HL-60 (cell line): Measurements from ENCODE around the gene FOXD2.

ENCODE experiments used
- GABPA ChIP-seq: IDR thresholded peaks from 2 replicates; pipeline ENCODE4 v1.6.1; 2012; ENCODE audit warnings: low read depth
- POLR2AphosphoS5 ChIP-seq: IDR thresholded peaks from 2 replicates; pipeline ENCODE4 v1.6.1; 2012; ENCODE audit warnings: low read depth
- SPI1 ChIP-seq: IDR thresholded peaks from 2 replicates; pipeline ENCODE4 v1.6.1; 2012; ENCODE audit warnings: low read depth, mild to moderate bottlenecking, borderline replicate concordance
- TF ChIP-seq, protein P1 (sequence below): IDR thresholded peaks from one replicate; pipeline ENCODE4 v1.5.1; 2011; ENCODE audit warnings: low read length, control low read depth, inconsistent platforms; ENCODE audit not compliant: insufficient read depth
- TF ChIP-seq, protein P2 (sequence below): IDR thresholded peaks from 2 replicates; pipeline ENCODE4 v1.6.1; 2012; ENCODE audit warnings: low read depth; ENCODE audit not compliant: insufficient replicate concordance

DNA sequence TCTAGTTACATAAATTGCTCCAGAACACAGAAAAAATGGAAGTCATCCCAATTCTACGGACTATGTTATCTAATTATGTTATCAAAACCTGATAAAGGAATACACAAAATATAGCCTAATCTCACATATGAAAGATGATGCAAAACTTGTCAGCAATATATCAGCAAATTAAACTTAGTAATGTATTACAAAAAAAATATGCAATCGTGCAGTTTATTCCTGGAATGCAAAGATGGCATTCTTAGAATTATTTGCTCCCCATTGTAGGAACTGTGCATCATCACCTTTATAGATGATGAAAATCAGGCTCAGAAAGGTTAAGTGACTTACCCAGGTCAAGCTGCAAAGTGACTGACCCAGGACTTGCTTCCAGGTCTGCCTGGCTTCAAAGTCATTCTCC is 14.0 kb upstream of the FOXD2 start:
- TF ChIP-seq, protein P1, sequence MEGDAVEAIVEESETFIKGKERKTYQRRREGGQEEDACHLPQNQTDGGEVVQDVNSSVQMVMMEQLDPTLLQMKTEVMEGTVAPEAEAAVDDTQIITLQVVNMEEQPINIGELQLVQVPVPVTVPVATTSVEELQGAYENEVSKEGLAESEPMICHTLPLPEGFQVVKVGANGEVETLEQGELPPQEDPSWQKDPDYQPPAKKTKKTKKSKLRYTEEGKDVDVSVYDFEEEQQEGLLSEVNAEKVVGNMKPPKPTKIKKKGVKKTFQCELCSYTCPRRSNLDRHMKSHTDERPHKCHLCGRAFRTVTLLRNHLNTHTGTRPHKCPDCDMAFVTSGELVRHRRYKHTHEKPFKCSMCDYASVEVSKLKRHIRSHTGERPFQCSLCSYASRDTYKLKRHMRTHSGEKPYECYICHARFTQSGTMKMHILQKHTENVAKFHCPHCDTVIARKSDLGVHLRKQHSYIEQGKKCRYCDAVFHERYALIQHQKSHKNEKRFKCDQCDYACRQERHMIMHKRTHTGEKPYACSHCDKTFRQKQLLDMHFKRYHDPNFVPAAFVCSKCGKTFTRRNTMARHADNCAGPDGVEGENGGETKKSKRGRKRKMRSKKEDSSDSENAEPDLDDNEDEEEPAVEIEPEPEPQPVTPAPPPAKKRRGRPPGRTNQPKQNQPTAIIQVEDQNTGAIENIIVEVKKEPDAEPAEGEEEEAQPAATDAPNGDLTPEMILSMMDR = no peak
- TF ChIP-seq POLR2AphosphoS5 = no peak
- TF ChIP-seq, protein P2, sequence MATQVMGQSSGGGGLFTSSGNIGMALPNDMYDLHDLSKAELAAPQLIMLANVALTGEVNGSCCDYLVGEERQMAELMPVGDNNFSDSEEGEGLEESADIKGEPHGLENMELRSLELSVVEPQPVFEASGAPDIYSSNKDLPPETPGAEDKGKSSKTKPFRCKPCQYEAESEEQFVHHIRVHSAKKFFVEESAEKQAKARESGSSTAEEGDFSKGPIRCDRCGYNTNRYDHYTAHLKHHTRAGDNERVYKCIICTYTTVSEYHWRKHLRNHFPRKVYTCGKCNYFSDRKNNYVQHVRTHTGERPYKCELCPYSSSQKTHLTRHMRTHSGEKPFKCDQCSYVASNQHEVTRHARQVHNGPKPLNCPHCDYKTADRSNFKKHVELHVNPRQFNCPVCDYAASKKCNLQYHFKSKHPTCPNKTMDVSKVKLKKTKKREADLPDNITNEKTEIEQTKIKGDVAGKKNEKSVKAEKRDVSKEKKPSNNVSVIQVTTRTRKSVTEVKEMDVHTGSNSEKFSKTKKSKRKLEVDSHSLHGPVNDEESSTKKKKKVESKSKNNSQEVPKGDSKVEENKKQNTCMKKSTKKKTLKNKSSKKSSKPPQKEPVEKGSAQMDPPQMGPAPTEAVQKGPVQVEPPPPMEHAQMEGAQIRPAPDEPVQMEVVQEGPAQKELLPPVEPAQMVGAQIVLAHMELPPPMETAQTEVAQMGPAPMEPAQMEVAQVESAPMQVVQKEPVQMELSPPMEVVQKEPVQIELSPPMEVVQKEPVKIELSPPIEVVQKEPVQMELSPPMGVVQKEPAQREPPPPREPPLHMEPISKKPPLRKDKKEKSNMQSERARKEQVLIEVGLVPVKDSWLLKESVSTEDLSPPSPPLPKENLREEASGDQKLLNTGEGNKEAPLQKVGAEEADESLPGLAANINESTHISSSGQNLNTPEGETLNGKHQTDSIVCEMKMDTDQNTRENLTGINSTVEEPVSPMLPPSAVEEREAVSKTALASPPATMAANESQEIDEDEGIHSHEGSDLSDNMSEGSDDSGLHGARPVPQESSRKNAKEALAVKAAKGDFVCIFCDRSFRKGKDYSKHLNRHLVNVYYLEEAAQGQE = no peak
- TF ChIP-seq GABPA = no peak
- TF ChIP-seq SPI1 = no peak
